Uterus (tissue), 2 donors: ENCODE results near the gene IQUB.

ENCODE experiments used
- CTCF ChIP-seq, 4 experiments: fragments of 200-600 bp in 2 of 4; fragments of 450-650 bp in 2 of 4; sonication (generic) in 2 of 4; IDR thresholded peaks; one replicate each; pipeline ENCODE4 v1.5.1; 2016 to 2019; ENCODE audit warnings: antibody characterized with exemption in 4 of 4, mild to moderate bottlenecking in 2 of 4, moderate library complexity in 1 of 4
- POLR2A ChIP-seq, 2 donors: fragments of 450-650 bp; IDR thresholded peaks; one replicate each; pipeline ENCODE4 v1.6.1; 2016; ENCODE audit warnings: antibody characterized with exemption in 2 of 2, mild to moderate bottlenecking in 1 of 2, moderate library complexity in 1 of 2

DNA sequence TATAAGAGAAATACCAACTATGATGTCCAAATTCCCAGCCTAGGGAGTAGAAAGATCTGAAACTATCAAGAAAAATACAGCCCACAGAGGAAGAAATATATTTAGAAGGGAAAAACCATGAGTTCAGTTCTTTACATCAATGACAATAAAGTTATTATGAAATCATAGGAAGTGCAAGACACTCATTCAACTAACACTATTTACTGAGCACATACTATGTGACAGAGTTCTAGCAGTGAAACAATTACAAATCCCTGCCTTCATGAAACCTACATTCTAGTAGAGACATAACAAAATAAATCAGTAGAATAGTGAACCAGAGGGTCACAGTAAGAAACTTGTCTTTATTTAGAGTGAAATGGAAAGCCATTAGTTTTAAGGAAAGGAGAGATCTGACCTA lies 21.1 kb upstream of the IQUB start:
- TF ChIP-seq CTCF (IDR thresholded peaks at IDR 0.05) (no peak), POLR2A (IDR thresholded peaks at IDR 0.05) (no peak)
